ENCODE results near the gene TLE2. TPM values are rescaled to one million over a fixed set of nuclear protein-coding genes. Genes with fewer than 3 reads are reported as not detected.
A peak's percentile ranks its signal among the peaks of the same experiment; 100 is the strongest.

The TLE2 gene
- polyA plus RNA-seq, 6 donors from 2014 or later: 0.84 to 2.3 (median 1.9) TPM; not detected in 1

DNA sequence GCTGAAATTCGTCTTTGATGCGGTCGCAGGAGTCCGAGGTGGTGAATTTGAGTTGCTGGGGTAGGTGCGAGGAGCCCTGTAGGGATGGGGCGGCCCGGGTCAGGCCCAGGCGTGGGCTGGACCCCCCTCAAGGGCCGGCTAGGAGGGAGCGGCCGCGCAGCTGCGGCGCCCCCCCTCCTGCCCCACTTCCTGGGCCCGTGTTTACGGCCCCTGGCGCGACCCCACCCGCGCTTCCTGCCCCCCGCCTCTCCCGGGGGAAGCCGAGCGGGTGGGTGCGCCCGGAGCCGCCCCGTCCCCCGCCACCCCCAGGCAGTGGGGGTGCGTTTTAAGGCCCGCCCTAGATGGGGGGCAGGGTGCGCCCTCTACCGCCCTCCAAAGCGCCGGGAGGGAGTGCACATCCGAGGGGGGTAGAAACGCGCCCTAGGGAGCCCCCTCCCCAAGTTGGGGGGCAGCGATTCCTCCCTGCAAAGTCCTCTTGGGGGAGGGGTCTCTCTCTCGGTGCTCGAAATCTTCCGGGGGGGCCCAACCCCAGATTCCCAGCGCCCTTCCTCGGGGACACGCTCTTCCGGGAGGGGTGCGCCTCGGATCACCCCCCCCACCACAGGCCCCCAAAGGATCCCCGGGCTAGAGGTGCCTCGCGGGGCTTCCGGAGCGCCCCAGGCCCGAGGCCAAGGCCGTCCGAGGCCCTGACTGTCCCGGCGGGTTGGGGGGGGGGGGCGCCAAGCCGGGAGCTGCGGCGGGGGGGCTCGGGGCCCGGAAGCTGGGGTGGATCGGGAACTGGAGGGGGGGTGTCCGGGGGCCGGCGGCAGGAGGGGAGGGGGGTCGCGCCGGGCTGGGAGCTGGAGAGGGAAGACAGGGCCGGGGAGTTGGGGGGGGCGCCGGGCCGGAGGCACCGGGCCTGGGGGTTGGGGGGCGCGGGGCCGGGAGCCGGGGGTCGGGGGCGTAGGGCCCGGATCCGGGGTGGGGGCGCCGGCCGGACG lies 32.4 kb upstream of the TLE2 start:
- DNase-seq (peak; percentile 83), ATAC-seq (ENCODE audit: low read depth in 2 of 2) (peak; percentile 62 to 74)
- Mint-ChIP-seq H3K36me3 (peaks cover 7 to 9% of the 10 kb centered on the region in 2 donors), H3K4me1 (peaks cover 37 to 64% (median 58%) of the 10 kb centered on the region in 3 donors), H3K9me3 (no peaks in the 10 kb centered on the region), H3K27me3 (no peaks in the 10 kb centered on the region), H3K4me3 (peak overlapping the region; percentile 88 to 96 (median 92)), H3K27ac (peak overlapping the region; percentile 24 to 96 (median 92))

DNA sequence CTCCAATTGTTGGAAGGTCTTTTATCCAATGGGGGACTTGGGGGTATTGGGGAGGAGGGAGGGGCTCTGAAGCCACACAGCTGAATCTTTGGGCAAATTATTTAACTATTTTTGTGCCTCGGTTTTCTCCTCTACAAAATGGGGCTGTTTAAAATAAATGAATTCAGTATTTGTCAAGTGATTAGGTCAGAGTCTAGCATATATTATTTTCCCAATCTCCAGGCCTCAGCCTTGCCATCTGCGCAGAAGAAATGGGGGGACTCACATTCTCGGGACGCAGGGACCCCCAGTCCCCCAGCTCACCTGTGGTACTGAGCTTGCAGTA lies 31.7 kb upstream of the TLE2 start:
- Mint-ChIP-seq H3K27me3 (no peaks in the 10 kb centered on the region), H3K4me3 (peak overlapping the region; percentile 88 to 96 (median 92)), H3K27ac (peak overlapping the region; percentile 88 to 96 (median 92)), H3K9me3 (no peaks in the 10 kb centered on the region), H3K36me3 (peaks cover 8 to 9% of the 10 kb centered on the region in 2 donors), H3K4me1 (peaks cover 39 to 58% (median 52%) of the 10 kb centered on the region in 3 donors)
- ATAC-seq (ENCODE audit: low read depth in 2 of 2) (no peak), DNase-seq (no peak)

DNA sequence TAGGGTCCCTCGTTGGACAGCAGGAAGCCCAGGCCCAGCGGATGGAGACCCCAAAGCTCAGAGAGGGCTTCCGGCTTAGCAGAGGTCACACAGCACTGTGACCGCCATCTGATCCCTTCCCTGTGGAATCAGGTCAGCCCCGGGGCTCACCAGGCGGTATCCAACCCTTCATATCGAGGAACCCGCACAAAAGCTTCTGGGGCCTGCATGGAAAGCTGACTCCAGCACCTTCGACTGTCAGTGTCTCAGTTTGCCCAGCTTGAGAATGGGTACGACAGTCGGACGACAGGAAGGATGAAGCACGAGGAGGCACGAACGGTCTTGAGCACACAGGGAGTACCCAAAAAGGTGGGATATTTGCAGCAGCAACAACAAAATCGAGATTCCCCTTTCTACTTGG lies 30.6 kb upstream of the TLE2 start:
- DNase-seq (no peak), ATAC-seq (ENCODE audit: low read depth in 2 of 2) (no peak)
- Mint-ChIP-seq H3K9me3 (no peaks in the 10 kb centered on the region), H3K27me3 (no peaks in the 10 kb centered on the region), H3K4me3 (peak overlapping the region; percentile 88 to 96 (median 92)), H3K4me1 (peaks cover 41 to 58% (median 49%) of the 10 kb centered on the region in 3 donors), H3K27ac (peak overlapping the region in 4 of 6 donors; percentile 28 to 96 (median 79)), H3K36me3 (peaks cover 9 to 16% of the 10 kb centered on the region in 2 donors)

DNA sequence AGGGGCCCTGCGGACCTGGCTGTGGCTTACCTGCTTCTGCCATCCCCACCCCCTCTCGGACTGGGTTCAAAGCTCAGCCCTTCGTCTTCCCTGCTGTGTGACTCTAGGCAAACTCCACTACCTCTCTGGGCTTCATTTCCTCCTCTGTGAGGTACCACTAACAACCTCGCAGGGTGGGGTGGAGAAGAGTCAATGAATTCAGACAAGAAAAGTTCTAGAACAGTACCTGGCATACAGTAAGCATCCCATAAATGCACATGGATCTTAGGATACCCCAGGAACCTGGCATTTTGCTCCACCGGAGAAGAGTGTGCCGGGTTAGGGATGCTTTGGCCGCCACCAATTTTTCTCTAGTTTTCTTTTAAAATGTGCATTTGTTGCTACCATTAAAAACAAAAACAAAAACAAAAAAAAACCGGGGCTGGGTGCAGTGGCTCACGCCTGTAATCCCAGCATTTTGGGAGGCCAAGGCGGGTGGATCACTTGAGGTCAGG lies 29.8 kb upstream of the TLE2 start:
- ATAC-seq (ENCODE audit: low read depth in 2 of 2): no peak
- peaks cover 42 to 51% (median 50%) of the 10 kb centered on the region in 3 donors for H3K4me1 Mint-ChIP-seq
- H3K36me3 Mint-ChIP-seq: peaks cover 9 to 18% of the 10 kb centered on the region in 2 donors
- no peaks in the 10 kb centered on the region for H3K27me3 Mint-ChIP-seq
- peak overlapping the region in 1 of 8 donors; percentile 12 for H3K4me3 Mint-ChIP-seq
- no peaks in the 10 kb centered on the region for H3K9me3 Mint-ChIP-seq
- no peak for DNase-seq
- H3K27ac Mint-ChIP-seq: no peak overlapping the region

DNA sequence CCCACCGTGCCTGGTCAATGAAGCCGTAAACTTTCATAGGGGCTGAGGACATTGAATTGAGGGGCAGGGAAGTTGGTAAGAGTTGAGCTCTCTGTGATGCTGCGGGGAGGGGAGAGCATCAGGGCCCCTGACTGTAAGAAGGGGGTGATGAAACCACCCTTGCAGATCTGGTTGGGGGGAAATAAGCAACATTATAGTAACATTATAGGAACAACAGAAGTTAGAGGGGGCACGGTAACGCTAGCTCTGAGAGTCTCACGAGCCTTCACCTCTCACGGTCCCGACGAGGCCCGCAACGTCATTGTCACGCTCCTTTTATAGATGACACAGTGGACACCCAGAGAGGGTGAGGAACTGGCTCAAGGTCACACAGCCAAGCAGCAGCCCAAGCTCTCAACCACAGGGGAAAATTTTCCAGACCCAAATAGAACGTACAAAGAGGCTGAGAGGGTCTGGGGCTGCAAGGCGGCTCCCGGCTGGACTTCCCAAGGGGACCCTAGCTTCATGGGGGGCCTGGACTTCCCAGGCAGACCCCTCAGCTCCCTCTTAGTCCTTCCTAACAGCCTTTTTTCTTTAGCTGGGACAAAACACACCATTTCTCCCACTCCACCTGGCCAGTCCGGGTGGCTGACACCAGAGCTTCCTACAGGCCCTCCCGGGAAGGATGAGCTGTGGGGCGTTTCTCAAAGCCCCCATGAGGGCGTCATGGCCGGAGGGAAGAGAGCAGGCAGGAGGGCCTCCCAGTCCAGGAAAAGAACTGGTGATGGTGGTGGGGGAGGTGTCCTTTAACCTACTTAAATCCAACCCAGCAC lies 29.1 kb upstream of the TLE2 start:
- no peaks in the 10 kb centered on the region for H3K9me3 Mint-ChIP-seq
- no peaks in the 10 kb centered on the region for H3K27me3 Mint-ChIP-seq
- peaks cover 9 to 18% of the 10 kb centered on the region in 2 donors for H3K36me3 Mint-ChIP-seq
- ATAC-seq (ENCODE audit: low read depth in 2 of 2): no peak
- H3K4me1 Mint-ChIP-seq: peaks cover 39 to 49% (median 44%) of the 10 kb centered on the region in 3 donors
- peak overlapping the region in 5 of 6 donors; percentile 26 to 86 (median 84) for H3K27ac Mint-ChIP-seq
- no peak for DNase-seq
- peak overlapping the region in 5 of 8 donors; percentile 12 to 66 (median 38) for H3K4me3 Mint-ChIP-seq

DNA sequence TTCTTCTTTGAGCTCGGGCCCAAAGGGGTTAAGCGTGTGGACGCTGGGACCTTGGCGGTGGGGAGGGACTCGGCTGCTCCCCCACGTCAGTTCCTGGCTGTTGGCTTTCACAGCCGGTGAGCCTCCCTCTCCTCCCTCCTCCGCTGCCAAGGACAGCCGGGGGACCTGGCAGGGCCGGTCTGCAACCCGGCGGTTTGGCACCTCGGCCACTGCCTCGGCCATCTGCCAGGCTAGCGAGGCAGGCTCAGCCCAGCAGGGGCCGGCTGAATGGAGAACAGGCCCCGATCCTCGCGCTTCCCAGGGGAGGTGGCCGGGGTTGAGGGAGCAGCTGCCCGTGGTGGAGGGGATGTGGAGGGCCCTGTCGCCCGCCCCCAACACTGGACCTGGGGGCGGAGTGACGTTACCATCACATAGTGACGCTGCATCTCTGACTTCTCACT lies 28.2 kb upstream of the TLE2 start:
- Mint-ChIP-seq H3K4me1 (peaks cover 34 to 45% (median 43%) of the 10 kb centered on the region in 3 donors), H3K27me3 (no peaks in the 10 kb centered on the region), H3K4me3 (peak overlapping the region in 1 of 8 donors; percentile 29), H3K36me3 (peaks cover 9 to 18% of the 10 kb centered on the region in 2 donors), H3K9me3 (no peaks in the 10 kb centered on the region), H3K27ac (peak overlapping the region in 3 of 6 donors; percentile 26 to 71 (median 38))
- no peak for DNase-seq
- ATAC-seq (ENCODE audit: low read depth in 2 of 2): no peak

DNA sequence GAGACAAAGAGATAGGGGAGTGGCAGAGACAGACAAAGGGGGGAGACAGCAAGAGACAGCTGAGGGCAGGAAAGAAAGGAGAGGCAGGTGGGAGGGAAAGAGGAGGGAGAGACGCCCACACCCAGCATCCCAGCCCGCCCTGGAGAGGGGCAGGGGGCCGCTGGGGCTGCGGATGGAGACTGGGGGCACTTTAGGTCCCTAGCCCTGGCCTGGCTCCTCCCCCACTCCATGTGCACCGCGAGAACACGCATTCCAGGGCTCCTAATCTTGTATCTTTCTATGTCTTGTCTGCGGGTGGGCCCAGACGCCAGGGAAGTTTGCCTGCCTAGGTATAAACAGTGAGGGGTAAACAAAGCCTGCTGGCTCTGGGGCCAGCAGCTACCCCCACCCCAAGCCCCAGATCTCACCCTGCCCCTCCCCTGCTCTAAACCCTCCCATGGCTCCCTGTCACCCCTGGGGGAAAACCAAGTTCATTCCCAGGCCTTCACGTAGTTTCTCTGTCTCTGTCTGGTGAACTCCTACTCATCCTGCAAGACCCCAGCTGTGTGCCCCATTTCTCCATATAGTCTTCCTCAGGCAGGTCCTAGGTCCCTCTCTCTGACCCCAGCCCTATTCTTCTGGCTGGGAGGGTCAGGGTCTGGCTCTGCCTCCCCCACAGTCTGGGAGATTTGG lies 27.5 kb upstream of the TLE2 start:
- Mint-ChIP-seq H3K27ac (peak overlapping the region in 1 of 6 donors; percentile 57), H3K4me1 (peaks cover 34 to 45% (median 43%) of the 10 kb centered on the region in 3 donors), H3K27me3 (no peaks in the 10 kb centered on the region), H3K9me3 (no peaks in the 10 kb centered on the region), H3K36me3 (peaks cover 9 to 18% of the 10 kb centered on the region in 2 donors), H3K4me3 (peak overlapping the region in 1 of 8 donors; percentile 36)
- ATAC-seq (ENCODE audit: low read depth in 2 of 2) (no peak), DNase-seq (no peak)

DNA sequence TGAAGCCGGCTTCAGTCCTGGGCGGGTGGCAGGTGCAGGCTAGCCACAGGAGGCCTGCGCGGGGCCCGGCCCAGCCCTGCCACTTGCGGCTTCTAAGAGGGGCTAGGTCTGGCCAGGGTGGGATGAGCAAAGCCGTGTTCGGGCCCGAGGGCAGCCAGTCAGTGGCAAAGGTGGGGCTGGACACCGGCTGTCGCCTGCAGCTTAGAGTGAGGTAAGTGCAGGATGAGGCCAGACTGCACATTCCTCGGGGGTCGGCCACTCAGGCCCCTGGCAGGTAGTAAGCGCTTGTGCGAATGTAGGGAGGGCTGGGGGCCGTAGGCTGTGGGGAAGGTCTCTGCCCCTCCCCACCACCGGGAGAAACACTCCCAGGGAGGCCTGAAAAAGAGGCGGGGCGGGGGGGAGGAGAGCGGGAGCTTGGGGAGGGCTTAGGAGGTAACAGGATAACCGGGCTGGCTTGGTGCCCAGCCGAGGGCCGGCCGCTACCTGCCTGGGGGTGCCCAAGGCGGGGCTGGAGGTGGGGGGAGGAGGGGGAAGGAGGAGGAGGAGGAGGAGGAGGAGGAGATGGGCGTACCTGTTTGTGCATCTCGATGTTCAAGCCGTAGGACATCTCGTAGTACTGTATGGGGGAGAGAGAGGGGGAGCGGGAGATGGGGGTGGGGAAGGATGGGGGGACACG lies 26.8 kb upstream of the TLE2 start:
- Mint-ChIP-seq H3K27ac (peak overlapping the region in 1 of 6 donors; percentile 57), H3K36me3 (peaks cover 9 to 18% of the 10 kb centered on the region in 2 donors), H3K4me3 (no peak overlapping the region), H3K27me3 (no peaks in the 10 kb centered on the region), H3K4me1 (peaks cover 32 to 43% (median 41%) of the 10 kb centered on the region in 3 donors), H3K9me3 (no peaks in the 10 kb centered on the region)
- ATAC-seq (ENCODE audit: low read depth in 2 of 2) (no peak), DNase-seq (no peak)

DNA sequence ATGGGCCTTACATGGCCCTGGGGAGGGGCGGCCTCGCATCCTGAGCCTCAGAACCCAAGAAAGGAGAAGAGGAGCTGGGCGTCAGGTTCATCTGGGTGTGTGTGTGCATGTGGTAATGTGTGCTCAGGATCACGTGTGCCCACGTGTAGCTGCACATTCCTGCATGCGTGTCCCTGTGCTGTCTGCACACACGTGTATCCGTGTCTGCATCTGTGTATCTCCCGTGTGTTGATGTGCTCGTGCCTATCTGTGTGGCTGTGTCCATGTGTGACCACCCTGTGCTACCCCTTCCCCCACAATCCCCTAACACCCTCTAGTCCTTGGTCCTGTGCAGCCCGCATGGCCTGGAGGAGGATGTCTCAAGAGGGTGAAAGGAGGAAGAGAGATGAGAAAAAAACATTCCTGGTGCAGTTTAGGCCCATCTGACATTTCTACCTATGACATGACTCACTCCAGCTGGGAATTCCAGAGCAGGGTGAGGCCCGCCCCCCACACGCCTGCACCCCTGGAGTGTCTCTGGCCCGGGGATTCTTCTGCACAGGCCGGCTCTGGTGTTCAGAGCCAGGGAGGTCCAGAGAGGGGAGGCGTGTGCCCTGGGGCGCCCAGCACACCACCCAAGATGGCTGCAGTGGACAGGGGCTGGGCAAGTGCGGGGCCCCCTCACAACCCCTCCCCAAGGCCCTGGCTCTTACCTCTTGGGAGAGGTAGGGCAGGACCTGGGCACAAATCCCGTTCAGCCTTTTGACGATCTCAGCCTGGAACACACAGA lies 26.1 kb upstream of the TLE2 start:
- H3K36me3 Mint-ChIP-seq: peaks cover 9 to 18% of the 10 kb centered on the region in 2 donors
- H3K9me3 Mint-ChIP-seq: no peaks in the 10 kb centered on the region
- H3K27me3 Mint-ChIP-seq: no peaks in the 10 kb centered on the region
- no peak for DNase-seq
- H3K27ac Mint-ChIP-seq: peak overlapping the region in 3 of 6 donors; percentile 38 to 43 (median 43)
- ATAC-seq (ENCODE audit: low read depth in 2 of 2): no peak
- peaks cover 28 to 35% (median 35%) of the 10 kb centered on the region in 3 donors for H3K4me1 Mint-ChIP-seq
- peak overlapping the region in 2 of 8 donors; percentile 8 to 25 for H3K4me3 Mint-ChIP-seq

DNA sequence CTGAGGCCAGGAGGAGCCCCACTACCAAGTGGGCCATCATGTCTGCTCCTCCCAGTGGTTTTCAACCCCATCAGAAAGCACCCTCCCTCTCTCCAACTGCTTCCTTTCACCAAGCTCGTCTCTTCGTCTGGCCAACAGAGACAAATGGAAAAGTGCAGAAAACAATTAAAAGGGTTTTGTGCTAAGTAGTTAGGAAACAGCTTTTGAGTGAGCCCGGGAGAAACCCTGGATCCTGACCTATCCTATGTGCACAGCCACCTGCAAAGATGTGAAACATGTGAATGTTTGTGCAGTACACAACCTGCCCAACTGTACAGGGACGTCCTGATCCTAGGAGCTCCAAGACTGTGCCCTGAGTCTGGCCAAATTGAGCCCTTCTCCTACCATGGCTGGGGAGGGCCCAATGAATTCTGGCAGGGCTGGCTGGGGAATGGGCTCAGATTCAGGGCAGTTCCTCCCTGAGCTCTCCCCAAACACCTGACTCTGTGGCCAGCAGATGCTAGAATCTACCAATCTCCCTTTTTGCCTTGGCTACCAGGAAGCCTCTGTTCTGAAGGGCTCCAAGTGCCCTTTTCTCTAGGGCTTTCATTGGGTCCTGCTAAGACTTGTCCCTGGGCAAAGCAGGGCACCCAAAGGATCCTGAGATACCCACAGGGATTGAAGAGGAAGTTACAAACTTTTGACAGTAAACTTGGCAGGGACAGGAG lies 25.3 kb upstream of the TLE2 start:
- H3K27me3 Mint-ChIP-seq: no peaks in the 10 kb centered on the region
- ATAC-seq (ENCODE audit: low read depth in 2 of 2) (no peak), DNase-seq (no peak)
- H3K36me3 Mint-ChIP-seq: peaks cover 5 to 18% of the 10 kb centered on the region in 2 donors
- no peaks in the 10 kb centered on the region for H3K9me3 Mint-ChIP-seq
- H3K4me3 Mint-ChIP-seq: no peak overlapping the region
- peaks cover 28 to 29% (median 29%) of the 10 kb centered on the region in 3 donors for H3K4me1 Mint-ChIP-seq
- H3K27ac Mint-ChIP-seq: peak overlapping the region in 4 of 6 donors; percentile 43 to 57 (median 48)

DNA sequence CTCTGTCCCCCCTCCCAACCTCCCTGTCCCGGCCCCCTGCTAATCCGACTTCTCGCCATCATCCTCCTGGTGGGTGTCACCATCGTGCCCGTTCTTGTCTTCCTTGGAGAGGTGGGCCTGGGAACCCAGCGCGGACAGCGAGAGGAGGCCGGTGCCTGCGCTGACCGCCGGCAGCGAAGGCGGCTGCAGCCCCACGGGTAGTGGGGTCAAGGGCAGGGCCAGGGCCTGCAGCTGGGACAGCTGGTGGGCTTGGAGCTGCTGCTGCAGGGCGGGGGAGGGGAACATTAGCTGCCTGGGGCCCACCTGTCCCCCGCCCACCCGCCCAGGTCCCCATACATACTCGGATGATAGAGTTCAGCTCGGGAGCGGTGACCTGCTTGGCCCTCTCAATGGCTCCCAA lies 24.7 kb upstream of the TLE2 start:
- no peak overlapping the region for H3K27ac Mint-ChIP-seq
- H3K4me1 Mint-ChIP-seq: peaks cover 32 to 33% (median 33%) of the 10 kb centered on the region in 3 donors
- no peak for DNase-seq
- no peaks in the 10 kb centered on the region for H3K27me3 Mint-ChIP-seq
- no peaks in the 10 kb centered on the region for H3K9me3 Mint-ChIP-seq
- peaks cover 5 to 18% of the 10 kb centered on the region in 2 donors for H3K36me3 Mint-ChIP-seq
- no peak for ATAC-seq (ENCODE audit: low read depth in 2 of 2)
- no peak overlapping the region for H3K4me3 Mint-ChIP-seq

All from naive B cell (primary cell).